Epithelial cell of proximal tubule (primary cell): ENCODE measurements around the gene MYO3B. TPM values are rescaled to one million over a fixed set of nuclear protein-coding genes. Genes with fewer than 3 reads are reported as not detected.

Experiments used
- DNase-seq: peaks from one replicate; pipeline ENCODE4 v3.0.0-alpha.2; 2011; ENCODE audit warnings: low read depth
- H3K4me3 ChIP-seq: 2 replicates; pipeline ENCODE4 v1.5.1; 2011; ENCODE audit warnings: low read depth, mild to moderate bottlenecking, low read length
- total RNA-seq: library from RNA; depleted of rRNA; stranded (reverse); fragments of >200 nt; gene quantifications from 2 replicates; pipeline ENCODE4 v1.2.3, GENCODE V29; 2015
- TF ChIP-seq, protein P1 (sequence below): conservative IDR thresholded peaks from 2 replicates; pipeline ENCODE4 v1.5.1; 2012; ENCODE audit warnings: low read depth, mild to moderate bottlenecking, low read length

MYO3B gene
- total RNA-seq, 1 donor from 2014 or later: 0.35 TPM

DNA sequence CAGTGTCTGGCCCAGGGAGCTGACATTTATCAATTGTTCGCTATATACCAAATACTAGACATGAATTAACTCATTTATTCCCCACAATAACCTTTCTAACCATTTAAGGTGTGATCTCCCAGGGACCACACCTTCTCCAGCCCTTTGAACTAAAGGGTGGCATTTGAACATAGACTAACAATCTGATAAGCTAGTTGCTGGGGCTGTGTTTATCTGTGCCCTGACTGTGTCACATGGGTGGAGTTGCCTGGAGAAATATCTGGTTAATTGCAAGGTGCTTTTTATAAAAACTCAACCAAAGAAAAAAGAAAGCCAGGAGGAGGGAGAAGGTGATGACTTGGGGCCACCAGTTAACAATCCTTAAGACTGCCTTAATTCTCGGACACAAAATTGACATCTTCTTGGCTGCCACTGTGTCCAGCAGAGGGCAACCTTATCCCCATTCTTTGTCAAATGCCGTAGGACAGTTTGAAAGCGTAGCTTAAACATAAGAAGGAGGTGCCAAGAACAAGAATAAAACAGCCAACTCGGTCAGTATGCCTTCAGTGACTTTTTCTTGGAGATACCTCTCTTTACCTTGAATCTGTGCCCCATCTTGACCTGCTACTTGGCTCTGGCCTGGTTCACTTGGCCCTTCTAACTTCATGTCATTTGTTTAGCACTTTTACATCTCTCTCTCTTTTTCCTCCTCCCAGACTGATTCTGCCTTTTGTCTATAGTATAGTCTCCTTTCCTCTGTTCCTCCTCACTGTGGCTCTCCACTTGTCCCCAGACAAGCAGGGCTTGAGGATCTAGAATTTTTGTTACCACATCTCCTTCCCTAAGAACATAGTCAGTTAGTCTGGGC lies 183.4 kb downstream of the MYO3B start:
- TF ChIP-seq, protein P1, sequence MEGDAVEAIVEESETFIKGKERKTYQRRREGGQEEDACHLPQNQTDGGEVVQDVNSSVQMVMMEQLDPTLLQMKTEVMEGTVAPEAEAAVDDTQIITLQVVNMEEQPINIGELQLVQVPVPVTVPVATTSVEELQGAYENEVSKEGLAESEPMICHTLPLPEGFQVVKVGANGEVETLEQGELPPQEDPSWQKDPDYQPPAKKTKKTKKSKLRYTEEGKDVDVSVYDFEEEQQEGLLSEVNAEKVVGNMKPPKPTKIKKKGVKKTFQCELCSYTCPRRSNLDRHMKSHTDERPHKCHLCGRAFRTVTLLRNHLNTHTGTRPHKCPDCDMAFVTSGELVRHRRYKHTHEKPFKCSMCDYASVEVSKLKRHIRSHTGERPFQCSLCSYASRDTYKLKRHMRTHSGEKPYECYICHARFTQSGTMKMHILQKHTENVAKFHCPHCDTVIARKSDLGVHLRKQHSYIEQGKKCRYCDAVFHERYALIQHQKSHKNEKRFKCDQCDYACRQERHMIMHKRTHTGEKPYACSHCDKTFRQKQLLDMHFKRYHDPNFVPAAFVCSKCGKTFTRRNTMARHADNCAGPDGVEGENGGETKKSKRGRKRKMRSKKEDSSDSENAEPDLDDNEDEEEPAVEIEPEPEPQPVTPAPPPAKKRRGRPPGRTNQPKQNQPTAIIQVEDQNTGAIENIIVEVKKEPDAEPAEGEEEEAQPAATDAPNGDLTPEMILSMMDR: peak; percentile 91
- DNase-seq: no peak
- H3K4me3 ChIP-seq: no peak overlapping the region

DNA sequence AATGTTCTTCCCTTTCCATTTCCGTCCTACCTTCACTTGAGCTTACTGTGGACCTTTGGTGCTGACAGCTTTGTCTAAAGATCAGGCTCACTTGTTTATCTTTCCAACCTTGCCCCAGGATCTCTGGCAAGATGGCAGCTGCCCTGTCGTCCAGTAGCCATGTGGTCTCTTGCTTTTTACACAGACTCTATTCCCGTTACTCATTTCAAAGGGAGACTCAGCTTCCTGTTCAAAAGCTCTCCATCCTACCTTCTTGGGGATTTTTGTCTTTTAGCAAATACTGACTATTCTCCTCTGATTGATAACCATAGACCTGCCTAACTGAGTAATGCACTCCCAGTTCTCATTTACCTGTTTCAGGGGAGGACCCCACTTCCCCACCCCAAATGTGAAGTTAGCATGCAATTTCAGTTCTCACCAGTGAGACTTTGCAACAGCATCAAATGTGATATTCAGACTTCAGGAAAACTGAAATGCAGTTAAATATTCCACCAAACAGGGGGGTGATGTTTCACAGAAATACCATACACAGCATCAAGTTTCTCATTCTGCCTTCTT lies 184.4 kb downstream of the MYO3B start:
- no peak for DNase-seq
- TF ChIP-seq, protein P1: no peak
- no peak overlapping the region for H3K4me3 ChIP-seq

DNA sequence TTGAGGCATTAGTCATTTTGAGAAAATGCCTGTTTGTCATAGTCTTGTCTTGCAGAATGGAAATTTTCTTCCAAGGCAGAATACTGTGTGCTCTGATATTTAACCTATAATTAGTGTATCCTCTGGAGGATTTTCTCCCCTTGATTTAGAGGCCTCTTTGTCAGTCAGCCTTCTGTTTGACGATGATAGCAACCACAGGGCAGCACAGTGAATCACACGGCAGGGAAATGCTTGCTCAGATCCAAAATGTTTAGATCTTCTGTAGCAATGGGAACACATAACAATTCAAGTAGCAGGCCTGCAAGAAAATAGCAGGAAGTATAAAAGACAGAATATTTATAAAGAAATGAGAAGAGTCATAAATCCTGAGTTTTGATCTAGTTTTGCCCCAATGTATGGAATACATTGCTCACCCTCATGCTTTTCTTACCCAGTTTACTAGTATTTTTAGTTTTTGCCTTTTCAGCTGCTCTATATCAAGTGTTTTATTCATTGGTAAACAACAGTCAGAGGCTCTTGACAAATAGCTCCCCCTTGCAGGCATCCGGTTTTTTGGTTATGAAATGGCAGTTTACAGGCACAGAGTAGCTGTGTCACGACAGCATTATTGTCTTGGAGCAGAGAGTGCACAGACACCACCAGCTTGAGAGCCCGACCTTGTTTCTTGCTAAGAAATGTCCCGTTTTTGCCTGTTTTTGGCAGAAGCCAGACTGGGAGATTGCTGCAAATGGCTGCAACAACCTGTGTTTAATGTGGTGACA lies 185.1 kb downstream of the MYO3B start:
- H3K4me3 ChIP-seq: no peak overlapping the region
- no peak for DNase-seq
- TF ChIP-seq, protein P1: peak; percentile 12

DNA sequence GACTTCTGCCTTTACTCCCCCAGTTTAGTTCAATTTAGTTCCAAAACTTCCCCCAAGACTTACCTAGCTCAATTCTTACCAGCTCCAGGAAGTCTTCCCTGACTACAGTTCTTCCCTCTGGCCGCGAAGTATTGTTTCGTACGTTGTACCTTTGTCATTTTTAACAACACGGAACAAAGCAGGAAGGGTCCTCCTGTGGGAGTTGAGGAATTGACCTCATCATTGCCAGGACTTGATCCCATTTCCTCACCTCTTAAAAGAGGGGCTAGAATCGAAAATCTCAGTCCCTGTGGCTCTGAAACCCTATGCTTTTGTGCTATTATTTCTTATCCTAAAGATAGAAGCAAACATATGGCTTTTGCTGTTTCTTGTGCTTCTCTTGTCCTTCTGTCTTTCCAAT lies 187.1 kb downstream of the MYO3B start:
- TF ChIP-seq, protein P1: no peak
- H3K4me3 ChIP-seq: no peak overlapping the region
- no peak for DNase-seq

DNA sequence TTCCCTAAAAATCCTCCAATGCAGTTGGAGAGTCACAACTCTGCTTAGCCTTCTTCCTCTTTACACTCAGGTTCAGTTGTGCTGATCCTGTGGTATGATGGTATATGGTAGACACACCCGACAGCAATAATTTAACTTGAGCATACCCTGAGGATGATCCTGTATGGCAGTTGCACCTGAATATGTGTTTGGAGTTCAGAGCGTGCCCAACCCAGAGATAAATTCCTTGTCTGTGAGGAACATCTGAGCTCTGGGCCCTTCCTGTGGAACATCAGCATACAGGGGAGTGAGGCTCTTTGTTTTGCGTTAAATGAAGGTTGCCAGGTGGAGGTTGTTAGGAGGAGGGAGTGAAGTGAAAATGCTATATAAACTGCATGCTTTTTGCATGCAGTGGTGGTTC lies 187.7 kb downstream of the MYO3B start:
- TF ChIP-seq, protein P1: no peak
- no peak overlapping the region for H3K4me3 ChIP-seq
- DNase-seq: no peak

DNA sequence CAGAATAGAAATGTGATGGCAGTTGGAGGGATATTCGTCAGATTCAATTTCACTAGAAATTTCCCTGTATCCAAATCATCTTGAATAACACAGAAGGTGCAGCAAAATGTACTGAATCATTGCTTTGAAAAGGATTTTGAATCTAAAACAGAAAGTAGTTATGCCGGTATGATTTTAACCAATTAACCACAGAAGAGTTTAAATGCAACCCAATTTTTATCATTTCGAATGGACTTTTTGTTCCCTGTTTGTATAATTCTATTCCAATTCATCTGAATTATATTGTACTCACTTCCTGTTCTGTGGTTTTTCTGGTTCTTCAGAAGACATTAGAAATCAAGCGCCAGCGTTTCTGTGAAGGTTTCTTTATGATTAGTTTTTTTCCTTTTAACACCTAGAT lies 190.4 kb downstream of the MYO3B start:
- no peak for DNase-seq
- TF ChIP-seq, protein P1: no peak
- H3K4me3 ChIP-seq: no peak overlapping the region
